Uterus (tissue), 4 donors: ENCODE data around the gene ABCA9. TPM values are rescaled to one million over a fixed set of nuclear protein-coding genes. Genes with fewer than 3 reads are reported as not detected.

Experiments used
- DNase-seq, 2 donors: peaks; one replicate each; pipeline ENCODE4 v3.0.0-alpha.2; 2019 to 2020
- H3K27ac ChIP-seq, 2 donors: fragments of 200-600 bp; sonication (generic); 1 replicate in 1 of 2; 2 replicates in 1 of 2; pipeline ENCODE4 v1.5.1; 2016 to 2018
- H3K27me3 ChIP-seq, 2 donors: fragments of 200-600 bp; sonication (generic); one replicate each; pipeline ENCODE4 v1.5.1; 2018 to 2019; ENCODE audit warnings: control low read depth in 1 of 2
- H3K36me3 ChIP-seq, 2 donors: fragments of 200-600 bp; sonication (generic); one replicate each; pipeline ENCODE4 v1.5.1; 2019; ENCODE audit warnings: control low read depth in 1 of 2
- H3K4me1 ChIP-seq, 2 donors: fragments of 200-600 bp; sonication (generic); one replicate each; pipeline ENCODE4 v1.5.1; 2018 to 2019; ENCODE audit warnings: control low read depth in 1 of 2
- H3K4me3 ChIP-seq, 2 donors: fragments of 200-600 bp; sonication (generic); 1 replicate in 1 of 2; 2 replicates in 1 of 2; pipeline ENCODE4 v1.5.1; 2018 to 2019; ENCODE audit warnings: mild to moderate bottlenecking in 1 of 2
- H3K9me3 ChIP-seq, 2 donors: fragments of 200-600 bp; sonication (generic); one replicate each; pipeline ENCODE4 v1.5.1; 2019; ENCODE audit warnings: control low read depth in 1 of 2
- CTCF ChIP-seq, 4 experiments: fragments of 200-600 bp in 2 of 4; fragments of 450-650 bp in 2 of 4; sonication (generic) in 2 of 4; IDR thresholded peaks; one replicate each; pipeline ENCODE4 v1.5.1; 2016 to 2019; ENCODE audit warnings: antibody characterized with exemption in 4 of 4, mild to moderate bottlenecking in 2 of 4, moderate library complexity in 1 of 4
- POLR2A ChIP-seq, 2 donors: fragments of 450-650 bp; IDR thresholded peaks; one replicate each; pipeline ENCODE4 v1.6.1; 2016; ENCODE audit warnings: antibody characterized with exemption in 2 of 2, mild to moderate bottlenecking in 1 of 2, moderate library complexity in 1 of 2
- intact Hi-C: fragments of 100-400 bp; cut with DNase I; formaldehyde crosslinking; loops from one replicate; pipeline ENCODE4 v1.15.1; 2023; ENCODE audit warnings: low total_unique reads
- total RNA-seq, 4 donors: library from RNA; depleted of rRNA in 3 of 4; stranded (reverse); fragments of >200 nt in 3 of 4; gene quantifications; one replicate each; pipeline versions ENCODE4 v1.1.0 to v1.2.4, GENCODE V29; 2014 to 2023
- donor health status: DM: yes; HTN: yes; CAD: no.

The ABCA9 gene
- total RNA-seq, 4 donors from 2014 or later = 8.2 to 32.1 (median 18.4) TPM

- no peak for DNase-seq
- Histone ChIP-seq H3K27me3 (no peaks in the 10 kb centered on the region), H3K4me3 (no peak overlapping the region), H3K9me3 (no peaks in the 10 kb centered on the region), H3K36me3 (no peaks in the 10 kb centered on the region), H3K4me1 (no peaks in the 10 kb centered on the region), H3K27ac (no peak overlapping the region)
- intact Hi-C loops = no loop called here
- TF ChIP-seq POLR2A (IDR thresholded peaks at IDR 0.05) (no peak), CTCF (IDR thresholded peaks at IDR 0.05) (no peak)
These were observed 33.3 kb upstream of the ABCA9 start for GRCh38 chr17:69093995-69094394.

- H3K36me3 ChIP-seq = no peaks in the 10 kb centered on the region
- H3K4me3 ChIP-seq = peak overlapping the region in 1 of 2 donors; percentile 6
These were observed 32.6 kb upstream of the ABCA9 start for GRCh38 chr17:69093279-69093789.

GRCh38 chr17:69090365-69090764, 29.6 kb upstream of the ABCA9 start:
- H3K36me3 ChIP-seq = no peaks in the 10 kb centered on the region
- no peak for TF ChIP-seq CTCF (IDR thresholded peaks at IDR 0.05)
- H3K27me3 ChIP-seq = no peaks in the 10 kb centered on the region
- H3K9me3 ChIP-seq = no peaks in the 10 kb centered on the region
- intact Hi-C loops = no loop called here
- H3K27ac ChIP-seq = no peak overlapping the region
- H3K4me1 ChIP-seq = no peaks in the 10 kb centered on the region
- H3K4me3 ChIP-seq = no peak overlapping the region
- DNase-seq = no peak

More at GRCh38 chr17:69093279-69093789, 32.6 kb upstream of the ABCA9 start:
- no peak overlapping the region for H3K27ac ChIP-seq
- no peaks in the 10 kb centered on the region for H3K27me3 ChIP-seq
- DNase-seq = no peak
- no peaks in the 10 kb centered on the region for H3K9me3 ChIP-seq
- H3K4me1 ChIP-seq = no peaks in the 10 kb centered on the region
- intact Hi-C loops = no loop called here
- TF ChIP-seq CTCF (IDR thresholded peaks at IDR 0.05) = no peak

- H3K36me3 ChIP-seq = no peaks in the 10 kb centered on the region
- H3K4me1 ChIP-seq = no peaks in the 10 kb centered on the region
- DNase-seq = no peak
- H3K4me3 ChIP-seq = no peak overlapping the region
- no peaks in the 10 kb centered on the region for H3K9me3 ChIP-seq
- H3K27me3 ChIP-seq = no peaks in the 10 kb centered on the region
- no peak overlapping the region for H3K27ac ChIP-seq
- intact Hi-C loops = no loop called here
- TF ChIP-seq POLR2A (IDR thresholded peaks at IDR 0.05) (no peak), CTCF (IDR thresholded peaks at IDR 0.05) (no peak)
These were observed 28.0 kb upstream of the ABCA9 start for GRCh38 chr17:69088643-69089200.

GRCh38 chr17:69086641-69087040, 25.9 kb upstream of the ABCA9 start:
- intact Hi-C loops = no loop called here
- TF ChIP-seq POLR2A (IDR thresholded peaks at IDR 0.05) (no peak), CTCF (IDR thresholded peaks at IDR 0.05) (no peak)
- H3K4me3 ChIP-seq = no peak overlapping the region
- DNase-seq = no peak
- H3K27ac ChIP-seq = no peak overlapping the region
- no peaks in the 10 kb centered on the region for H3K36me3 ChIP-seq
- H3K9me3 ChIP-seq = no peaks in the 10 kb centered on the region
- no peaks in the 10 kb centered on the region for H3K4me1 ChIP-seq
- H3K27me3 ChIP-seq = no peaks in the 10 kb centered on the region
